Skeletal muscle cell (primary cell): Measurements from ENCODE around the gene RCVRN.

Experiments used
- DNase-seq: peaks from one replicate; pipeline ENCODE4 v3.0.0-alpha.2; 2010; ENCODE audit warnings: low read depth
- H3K4me3 ChIP-seq: 2 replicates; pipeline ENCODE4 v1.5.1; 2011; ENCODE audit warnings: low read depth, mild to moderate bottlenecking, control low read depth, low read length, moderate library complexity

The RCVRN gene

DNA sequence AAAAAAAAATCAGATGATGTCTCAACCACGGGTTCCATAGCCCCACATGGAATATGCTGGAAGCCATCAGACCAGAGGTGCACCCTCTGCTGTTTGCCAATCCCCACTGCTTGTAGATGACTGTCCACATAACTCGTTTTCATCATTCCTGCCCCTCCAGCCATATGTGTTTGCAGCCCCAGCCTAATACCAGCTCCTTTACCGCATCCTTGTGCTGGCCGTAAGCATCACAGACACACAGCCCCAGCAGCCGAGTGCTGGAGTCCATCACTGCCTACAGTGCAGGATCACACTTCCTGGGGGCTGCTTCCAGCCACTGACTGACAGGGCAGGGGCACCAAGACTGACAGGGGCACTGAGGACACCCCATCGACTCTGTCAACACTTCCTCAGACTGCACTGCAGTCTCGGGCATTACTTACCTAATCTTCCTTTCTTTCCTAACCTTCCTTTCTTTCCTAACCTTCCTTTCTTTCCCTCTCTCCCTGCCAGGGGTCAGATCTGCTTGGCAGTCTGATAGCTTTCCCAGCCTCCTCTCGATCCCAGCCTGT is 5.0 kb downstream of the RCVRN start:
- DNase-seq = no peak
- H3K4me3 ChIP-seq = no peak overlapping the region

DNA sequence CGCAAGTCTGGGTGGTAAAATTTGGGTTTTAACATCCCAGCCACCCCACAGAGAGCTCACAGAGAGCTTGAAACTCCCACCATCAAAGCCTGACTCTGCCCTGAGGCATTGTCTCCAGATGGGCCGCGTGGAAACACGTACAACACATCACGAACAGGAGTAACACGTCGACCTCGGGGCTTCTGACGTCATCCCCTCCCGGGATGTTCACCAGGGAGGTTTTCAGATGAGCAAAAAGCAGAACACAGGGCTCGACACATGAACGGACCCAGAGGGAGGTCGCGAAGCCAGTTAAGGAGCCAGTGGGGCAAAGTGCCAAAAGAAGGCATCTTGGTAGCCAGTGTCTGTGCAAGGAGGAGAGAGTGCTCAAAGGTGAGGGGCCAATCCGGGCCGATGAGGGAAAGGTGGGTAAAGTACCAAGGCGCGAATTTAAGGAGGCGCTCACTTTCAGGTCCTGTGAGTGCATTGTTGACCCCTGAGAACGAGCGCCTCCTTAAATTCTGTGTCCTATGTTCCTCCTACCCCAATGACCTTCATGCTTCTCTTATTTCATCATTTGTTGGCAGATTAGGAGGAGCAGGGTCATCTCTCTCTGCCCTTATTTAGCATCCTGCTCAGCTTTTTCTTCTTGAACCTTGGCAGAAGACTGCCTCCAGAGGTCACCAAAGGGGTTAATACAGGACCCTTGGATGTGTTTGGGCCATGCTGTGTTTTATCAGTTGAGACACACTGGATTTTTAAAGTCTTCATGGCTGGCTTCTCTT is 5.6 kb downstream of the RCVRN start:
- no peak overlapping the region for H3K4me3 ChIP-seq
- no peak for DNase-seq

DNA sequence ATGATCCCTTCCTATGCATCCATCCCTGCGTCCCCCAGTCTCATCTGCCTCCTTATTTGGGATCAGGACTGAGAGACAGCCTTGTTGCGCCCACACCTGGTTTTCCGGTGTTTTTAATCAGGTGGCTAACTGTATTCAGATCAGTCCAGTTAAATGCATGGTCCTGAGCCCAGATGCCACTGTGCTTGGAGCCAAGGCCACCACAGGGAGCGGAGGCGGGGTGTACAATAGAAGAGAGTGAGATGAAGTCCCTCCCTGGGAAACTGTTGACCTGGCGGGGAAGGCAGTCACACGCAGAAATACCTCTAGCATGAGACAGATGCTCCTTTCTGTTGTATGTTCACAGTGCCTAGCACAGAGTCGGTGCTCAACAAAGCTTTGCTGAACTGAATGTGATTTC is 6.3 kb downstream of the RCVRN start:
- DNase-seq = no peak
- H3K4me3 ChIP-seq = no peak overlapping the region

- DNase-seq = no peak
- H3K4me3 ChIP-seq = no peak overlapping the region
Measured at GRCh38 chr17:9897372-9897968, 7.6 kb downstream of the RCVRN start.

GRCh38 chr17:9895923-9896322 is 9.1 kb downstream of the RCVRN start:
- no peak for DNase-seq
- H3K4me3 ChIP-seq = no peak overlapping the region

- no peak overlapping the region for H3K4me3 ChIP-seq
- no peak for DNase-seq
Measured at GRCh38 chr17:9894231-9894630, 10.8 kb downstream of the RCVRN start.

GRCh38 chr17:9893411-9894012 is 11.6 kb downstream of the RCVRN start:
- DNase-seq = no peak
- H3K4me3 ChIP-seq = no peak overlapping the region

DNA sequence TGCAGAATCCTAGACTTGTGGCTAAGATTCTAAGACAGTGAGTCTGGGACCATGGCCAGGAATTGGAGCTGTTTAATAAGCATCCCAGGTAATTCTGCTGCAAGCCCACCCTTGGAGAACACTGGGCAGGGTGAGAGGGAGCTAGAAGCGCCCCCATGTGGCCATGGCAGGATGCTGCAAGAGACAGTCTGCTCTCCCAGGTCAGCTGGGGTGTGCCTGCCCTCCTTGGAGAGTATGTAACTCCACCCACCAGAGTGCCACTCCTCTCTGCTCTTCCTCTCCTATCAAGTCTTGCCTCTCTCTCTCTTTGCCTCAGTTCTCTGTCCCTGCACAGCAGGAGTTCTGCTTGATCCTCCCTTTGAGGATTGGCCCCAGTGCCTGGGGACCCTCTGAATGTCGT is 14.9 kb downstream of the RCVRN start:
- DNase-seq = no peak
- no peak overlapping the region for H3K4me3 ChIP-seq

DNA sequence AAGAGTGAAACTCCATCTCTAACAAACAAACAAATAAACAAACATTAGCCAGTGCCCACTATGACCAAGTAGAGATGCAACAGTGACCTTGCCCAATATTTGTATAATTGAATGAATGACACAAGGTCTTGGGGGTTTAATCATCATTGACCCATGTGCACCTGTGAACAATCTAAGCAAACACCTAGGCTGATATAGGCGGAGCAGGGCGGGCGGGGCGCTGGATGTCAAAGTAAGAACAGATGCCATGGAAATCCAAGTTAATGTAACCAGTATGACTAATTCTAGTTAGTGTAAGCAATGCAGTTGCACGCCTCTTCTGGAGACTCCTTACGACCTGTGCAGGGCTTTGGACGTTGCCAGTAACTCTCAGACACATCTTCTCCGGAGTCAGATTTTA is 17.6 kb downstream of the RCVRN start:
- no peak for DNase-seq
- H3K4me3 ChIP-seq = no peak overlapping the region

GRCh38 chr17:9886141-9886930 is 18.7 kb downstream of the RCVRN start:
- no peak for DNase-seq
- no peak overlapping the region for H3K4me3 ChIP-seq

GRCh38 chr17:9883451-9883850 is 21.6 kb downstream of the RCVRN start:
- no peak for DNase-seq
- H3K4me3 ChIP-seq = no peak overlapping the region

- no peak overlapping the region for H3K4me3 ChIP-seq
- DNase-seq = no peak
Measured at GRCh38 chr17:9880582-9880999, 24.5 kb downstream of the RCVRN start.

DNA sequence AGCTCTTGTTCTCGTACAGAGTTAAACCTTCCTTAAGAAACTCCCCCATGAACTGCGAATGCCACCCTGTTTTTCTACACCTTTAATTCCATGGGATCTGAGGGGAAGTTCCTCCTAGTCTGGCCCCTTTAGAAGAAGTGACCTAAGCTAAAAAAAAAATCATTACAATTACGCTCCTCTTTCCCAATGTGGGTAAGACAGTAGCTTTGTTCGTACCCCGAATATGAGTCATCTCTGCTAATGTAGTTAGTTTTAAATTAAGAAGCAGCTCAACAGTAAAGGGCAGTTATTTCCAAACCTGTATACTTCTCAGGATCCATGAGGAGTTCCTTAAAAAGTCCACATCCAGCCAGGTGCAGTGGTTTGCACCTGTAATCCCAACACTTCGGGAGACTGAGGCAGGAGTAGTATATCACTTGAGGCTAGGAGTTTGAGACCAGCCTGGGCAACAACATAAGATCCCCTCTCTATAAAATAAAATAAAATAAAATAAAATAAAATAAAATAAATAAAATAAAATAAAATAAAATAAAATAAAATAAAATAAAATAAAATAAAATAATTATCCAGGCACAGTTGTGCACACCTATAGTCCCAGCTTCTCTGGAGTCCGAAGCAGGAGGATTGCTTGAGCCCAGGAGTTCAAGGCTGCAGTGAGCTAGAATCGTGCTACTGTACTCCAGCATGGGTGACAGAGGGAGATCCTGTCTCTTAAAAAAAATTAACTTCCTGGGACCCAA is 26.1 kb downstream of the RCVRN start:
- DNase-seq = no peak
- H3K4me3 ChIP-seq = no peak overlapping the region

DNA sequence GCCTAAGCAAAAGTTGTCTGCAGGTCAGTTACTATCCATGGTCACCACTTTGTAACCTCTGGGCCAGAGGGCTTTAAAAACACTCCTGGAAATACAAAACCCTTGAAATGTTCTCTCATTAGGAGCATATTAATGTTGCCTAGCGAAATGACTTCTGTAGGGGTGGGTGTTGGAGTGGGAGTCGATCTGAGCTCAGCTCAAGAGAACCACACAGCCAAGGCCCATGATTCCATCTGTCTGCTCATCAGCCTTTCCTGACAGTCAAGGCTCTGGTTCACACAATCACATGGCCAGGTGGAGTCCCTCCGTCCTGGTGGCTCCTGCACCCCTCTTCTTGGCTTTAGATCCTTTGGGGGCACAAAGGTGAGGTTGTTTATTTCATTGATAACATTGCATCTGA is 26.7 kb downstream of the RCVRN start:
- H3K4me3 ChIP-seq = no peak overlapping the region
- no peak for DNase-seq

DNA sequence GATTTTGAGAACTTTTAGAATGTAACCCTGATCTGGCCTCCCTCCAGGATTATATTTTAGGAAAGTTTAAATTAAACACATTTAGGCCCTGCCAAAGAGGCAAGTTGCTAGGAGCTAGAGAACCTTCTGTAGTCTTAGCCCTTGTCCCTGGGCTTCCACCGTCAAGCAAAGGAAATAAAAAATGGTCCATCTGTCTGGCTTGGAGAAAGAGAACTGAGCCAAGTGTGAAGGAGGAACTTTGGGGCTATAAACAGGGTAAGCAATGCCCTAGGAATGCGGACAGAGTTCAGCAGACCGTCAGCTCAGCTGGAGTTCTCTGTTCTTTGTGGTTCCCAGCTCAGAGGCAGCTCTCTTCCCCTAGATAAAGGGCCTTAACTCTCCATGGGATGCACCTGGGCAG is 29.6 kb downstream of the RCVRN start:
- H3K4me3 ChIP-seq = no peak overlapping the region
- DNase-seq = no peak

GRCh38 chr17:9874722-9875121 is 30.3 kb downstream of the RCVRN start:
- DNase-seq = no peak
- H3K4me3 ChIP-seq = no peak overlapping the region

DNA sequence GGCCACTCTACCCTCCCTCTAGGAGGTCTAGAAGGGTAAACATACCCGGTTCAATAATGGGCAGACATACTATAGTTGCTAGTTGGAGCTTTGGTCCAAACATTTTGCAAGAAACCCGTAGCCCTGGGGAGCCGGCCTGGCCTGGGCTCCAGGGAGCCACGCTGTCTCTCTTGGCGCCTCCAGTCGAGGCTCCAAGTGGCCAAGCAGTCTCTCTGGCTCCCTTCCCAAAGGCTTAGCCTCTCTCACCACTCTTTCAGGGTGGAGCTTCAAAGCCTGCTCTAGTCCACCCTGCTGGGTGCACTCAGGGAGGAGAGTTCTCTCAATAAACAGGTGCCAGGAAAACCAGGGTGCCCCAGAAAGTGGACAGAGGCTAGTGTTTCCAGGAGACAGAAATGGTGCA is 32.2 kb downstream of the RCVRN start:
- no peak for DNase-seq

DNA sequence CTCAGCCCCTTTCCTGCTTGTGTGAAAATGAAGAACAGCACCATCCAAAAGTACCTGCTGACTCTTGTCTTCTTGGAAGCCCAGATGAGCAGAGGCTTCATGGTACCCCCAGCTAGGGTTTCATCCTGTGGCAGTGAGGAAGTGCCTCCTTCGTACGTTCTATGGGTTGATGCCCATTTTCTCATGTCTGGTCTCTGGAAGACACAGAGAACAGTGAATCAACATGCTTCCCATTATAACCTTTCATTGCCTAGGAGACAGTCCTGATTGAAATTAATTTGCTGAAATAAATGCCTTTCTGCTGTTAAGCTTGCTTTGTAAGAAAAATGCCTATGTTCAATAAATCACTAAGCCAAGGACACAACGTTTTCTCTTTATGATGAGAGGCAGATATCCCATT is 36.5 kb downstream of the RCVRN start:
- no peak overlapping the region for H3K4me3 ChIP-seq
- DNase-seq = no peak

More for the DNA sequence above, 32.2 kb downstream of the RCVRN start:
- H3K4me3 ChIP-seq = no peak overlapping the region

GRCh38 chr17:9865586-9865985 is 39.5 kb downstream of the RCVRN start:
- no peak for DNase-seq

More at GRCh38 chr17:9865586-9865985, 39.5 kb downstream of the RCVRN start:
- no peak overlapping the region for H3K4me3 ChIP-seq
